Measurements from ENCODE around the gene FLCN. TPM values are rescaled to one million over a fixed set of nuclear protein-coding genes. Genes with fewer than 3 reads are reported as not detected.

The FLCN gene
- polyA plus RNA-seq, 3 donors: 13.0 to 20.4 (median 19.7) TPM

- H3K27ac ChIP-seq (ENCODE audit: low read depth, low read length): no peak overlapping the region
- 93 to 95% (median 94%) methylated on average over 7 of the region's 7 CpGs for WGBS, 3 donors
Measured at GRCh38 chr17:17242246-17242645, 5.3 kb upstream of the FLCN start.

GRCh38 chr17:17241656-17242055, 4.7 kb upstream of the FLCN start:
- WGBS, 3 donors: 86 to 88% (median 87%) methylated on average over 10 of the region's 10 CpGs
- H3K27ac ChIP-seq (ENCODE audit: low read depth, low read length): no peak overlapping the region

GRCh38 chr17:17239832-17240231, 2.9 kb upstream of the FLCN start:
- WGBS, 3 donors: 63 to 81% (median 70%) methylated on average over 1 of the region's 1 CpG
- H3K27ac ChIP-seq (ENCODE audit: low read depth, low read length): no peak overlapping the region

- no peak overlapping the region for H3K27ac ChIP-seq (ENCODE audit: low read depth, low read length)
- WGBS, 3 donors: 0 to 1% (median 0%) methylated on average over 29 to 31 of the region's 31 CpGs
Measured at GRCh38 chr17:17236295-17237025, 508 bp downstream of the FLCN start.

- H3K27ac ChIP-seq (ENCODE audit: low read depth, low read length): no peak overlapping the region
- 49 to 64% (median 51%) methylated on average over 19 of the region's 19 CpGs for WGBS, 3 donors
Measured at GRCh38 chr17:17235212-17236174, 1.5 kb downstream of the FLCN start.

- 62 to 85% (median 80%) methylated on average over 11 of the region's 11 CpGs for WGBS, 3 donors
- no peak overlapping the region for H3K27ac ChIP-seq (ENCODE audit: low read depth, low read length)
Measured at GRCh38 chr17:17232303-17232621, 4.7 kb downstream of the FLCN start.

GRCh38 chr17:17231621-17232302, 5.2 kb downstream of the FLCN start:
- 64 to 84% (median 83%) methylated on average over 16 of the region's 16 CpGs for WGBS, 3 donors
- H3K27ac ChIP-seq (ENCODE audit: low read depth, low read length): no peak overlapping the region

GRCh38 chr17:17229416-17230384, 7.3 kb downstream of the FLCN start:
- H3K27ac ChIP-seq (ENCODE audit: low read depth, low read length): no peak overlapping the region
- WGBS, 3 donors: 90 to 92% (median 91%) methylated on average over 26 of the region's 26 CpGs

GRCh38 chr17:17228521-17229279, 8.3 kb downstream of the FLCN start:
- 80 to 93% (median 88%) methylated on average over 17 of the region's 17 CpGs for WGBS, 3 donors

GRCh38 chr17:17227608-17228520, 9.1 kb downstream of the FLCN start:
- WGBS, 3 donors: 83 to 90% (median 84%) methylated on average over 25 of the region's 25 CpGs
- no peak overlapping the region for H3K27ac ChIP-seq (ENCODE audit: low read depth, low read length)

More at GRCh38 chr17:17228521-17229279, 8.3 kb downstream of the FLCN start:
- no peak overlapping the region for H3K27ac ChIP-seq (ENCODE audit: low read depth, low read length)

- H3K27ac ChIP-seq (ENCODE audit: low read depth, low read length): no peak overlapping the region
- WGBS, 3 donors: 92 to 95% (median 94%) methylated on average over 16 of the region's 16 CpGs
Measured at GRCh38 chr17:17226451-17227265, 10.3 kb downstream of the FLCN start.

- no peak overlapping the region for H3K27ac ChIP-seq (ENCODE audit: low read depth, low read length)
- WGBS, 3 donors: 92 to 97% (median 95%) methylated on average over 10 of the region's 10 CpGs
Measured at GRCh38 chr17:17225901-17226300, 11.1 kb downstream of the FLCN start.

- WGBS, 3 donors: 88 to 90% (median 89%) methylated on average over 8 of the region's 8 CpGs
Measured at GRCh38 chr17:17224137-17224536, 12.8 kb downstream of the FLCN start.

GRCh38 chr17:17223736-17224135, 13.2 kb downstream of the FLCN start:
- H3K27ac ChIP-seq (ENCODE audit: low read depth, low read length): no peak overlapping the region
- WGBS, 3 donors: 94 to 95% (median 95%) methylated on average over 16 of the region's 16 CpGs

More at GRCh38 chr17:17224137-17224536, 12.8 kb downstream of the FLCN start:
- no peak overlapping the region for H3K27ac ChIP-seq (ENCODE audit: low read depth, low read length)

GRCh38 chr17:17221329-17221728, 15.6 kb downstream of the FLCN start:
- H3K27ac ChIP-seq (ENCODE audit: low read depth, low read length): no peak overlapping the region
- 90 to 95% (median 92%) methylated on average over 22 of the region's 22 CpGs for WGBS, 3 donors

Data from adipose tissue (tissue), 3 donors.